ENCODE data around the gene ABCA7.

DNA sequence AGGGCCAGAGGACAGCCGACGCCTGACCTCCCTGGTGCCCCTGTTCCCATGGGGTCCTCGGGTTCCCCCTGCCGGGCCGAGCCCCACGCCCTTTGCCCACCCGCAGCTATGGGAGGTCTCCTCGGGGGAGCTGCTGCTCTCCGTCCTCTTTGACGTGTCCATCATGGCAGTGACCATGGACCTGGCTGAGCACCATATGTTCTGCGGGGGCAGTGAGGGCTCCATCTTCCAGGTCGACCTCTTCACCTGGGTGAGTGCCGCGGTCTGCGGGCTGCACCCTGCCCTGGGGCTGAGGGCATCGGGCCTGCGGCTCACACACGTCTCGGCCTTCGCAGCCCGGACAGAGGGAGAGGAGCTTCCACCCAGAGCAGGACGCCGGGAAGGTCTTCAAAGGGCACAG, 49.2 kb upstream of the ABCA7 start:
- TF ChIP-seq, protein P1, sequence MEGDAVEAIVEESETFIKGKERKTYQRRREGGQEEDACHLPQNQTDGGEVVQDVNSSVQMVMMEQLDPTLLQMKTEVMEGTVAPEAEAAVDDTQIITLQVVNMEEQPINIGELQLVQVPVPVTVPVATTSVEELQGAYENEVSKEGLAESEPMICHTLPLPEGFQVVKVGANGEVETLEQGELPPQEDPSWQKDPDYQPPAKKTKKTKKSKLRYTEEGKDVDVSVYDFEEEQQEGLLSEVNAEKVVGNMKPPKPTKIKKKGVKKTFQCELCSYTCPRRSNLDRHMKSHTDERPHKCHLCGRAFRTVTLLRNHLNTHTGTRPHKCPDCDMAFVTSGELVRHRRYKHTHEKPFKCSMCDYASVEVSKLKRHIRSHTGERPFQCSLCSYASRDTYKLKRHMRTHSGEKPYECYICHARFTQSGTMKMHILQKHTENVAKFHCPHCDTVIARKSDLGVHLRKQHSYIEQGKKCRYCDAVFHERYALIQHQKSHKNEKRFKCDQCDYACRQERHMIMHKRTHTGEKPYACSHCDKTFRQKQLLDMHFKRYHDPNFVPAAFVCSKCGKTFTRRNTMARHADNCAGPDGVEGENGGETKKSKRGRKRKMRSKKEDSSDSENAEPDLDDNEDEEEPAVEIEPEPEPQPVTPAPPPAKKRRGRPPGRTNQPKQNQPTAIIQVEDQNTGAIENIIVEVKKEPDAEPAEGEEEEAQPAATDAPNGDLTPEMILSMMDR (IDR thresholded peaks at IDR 0.05; ENCODE audit: low read depth, low read length, poor library complexity, severe bottlenecking) = no peak
- TF ChIP-seq EZH2phosphoT487 (IDR thresholded peaks at IDR 0.05; ENCODE audit: borderline replicate concordance, low read length) = no peak

Data from DOHH2 (cell line).